Hepatic stellate cell (primary cell): ENCODE results near the gene HS3ST4.

Experiments
- DNase-seq: peaks from one replicate; pipeline ENCODE4 v3.0.0; 2011; ENCODE audit warnings: low spot score

The HS3ST4 gene

GRCh38 chr16:25691519-25692091 lies at the start of gene HS3ST4:
TSS of gene HS3ST4 (plus strand) at chr16:25691959.
- no peak for DNase-seq

GRCh38 chr16:25643633-25644032 lies 48.1 kb upstream of the HS3ST4 start:
- DNase-seq = no peak

GRCh38 chr16:25656639-25657038 lies 35.1 kb upstream of the HS3ST4 start:
- DNase-seq = no peak

- DNase-seq = no peak
Observed at GRCh38 chr16:25676820-25677219, 14.9 kb upstream of the HS3ST4 start.

- no peak for DNase-seq
Observed at GRCh38 chr16:25679511-25679910, 12.2 kb upstream of the HS3ST4 start.

- no peak for DNase-seq
Observed at GRCh38 chr16:25689137-25689836, 2.5 kb upstream of the HS3ST4 start.

- no peak for DNase-seq
Observed at GRCh38 chr16:25690552-25691143, 1.1 kb upstream of the HS3ST4 start.

GRCh38 chr16:25692351-25692741 lies 587 bp downstream of the HS3ST4 start:
- no peak for DNase-seq

GRCh38 chr16:25692742-25693508 lies 1.2 kb downstream of the HS3ST4 start:
- no peak for DNase-seq

- DNase-seq = no peak
Observed at GRCh38 chr16:25693631-25694030, 1.9 kb downstream of the HS3ST4 start.

GRCh38 chr16:25699069-25699468 lies 7.3 kb downstream of the HS3ST4 start:
- no peak for DNase-seq

- DNase-seq = no peak
Observed at GRCh38 chr16:25700547-25700946, 8.8 kb downstream of the HS3ST4 start.

- no peak for DNase-seq
Observed at GRCh38 chr16:25707553-25707952, 15.8 kb downstream of the HS3ST4 start.

- no peak for DNase-seq
Observed at GRCh38 chr16:25707982-25708583, 16.3 kb downstream of the HS3ST4 start.

GRCh38 chr16:25709213-25709612 lies 17.5 kb downstream of the HS3ST4 start:
- DNase-seq = no peak

- DNase-seq = no peak
Observed at GRCh38 chr16:25713785-25714570, 22.2 kb downstream of the HS3ST4 start.

- no peak for DNase-seq
Observed at GRCh38 chr16:25716186-25716585, 24.4 kb downstream of the HS3ST4 start.

- no peak for DNase-seq
Observed at GRCh38 chr16:25721439-25721838, 29.7 kb downstream of the HS3ST4 start.

- DNase-seq = no peak
Observed at GRCh38 chr16:25726430-25727098, 34.8 kb downstream of the HS3ST4 start.

- DNase-seq = no peak
Observed at GRCh38 chr16:25729188-25729915, 37.6 kb downstream of the HS3ST4 start.
